Fibroblast of lung (primary cell): ENCODE data around the gene BCL7C. TPM values are rescaled to one million over a fixed set of nuclear protein-coding genes. Genes with fewer than 3 reads are reported as not detected.

ENCODE experiments used
- DNase-seq, 2 donors: peaks; one replicate each; pipeline versions ENCODE4 v3.0.0 to v3.0.0-alpha.2; 2010; ENCODE audit warnings: low read depth in 2 of 2
- H2AFZ ChIP-seq: 2 replicates; pipeline ENCODE4 v1.5.1; 2012; ENCODE audit warnings: low read length, control low read depth, inconsistent platforms
- H3K27ac ChIP-seq: 2 replicates; pipeline ENCODE4 v1.5.1; 2011; ENCODE audit warnings: low read length, control low read depth; ENCODE audit not compliant: insufficient read depth
- H3K27me3 ChIP-seq: 2 replicates; pipeline ENCODE4 v1.5.1; 2011; ENCODE audit warnings: mild to moderate bottlenecking, low read length; ENCODE audit not compliant: control insufficient read depth, insufficient read depth
- H3K36me3 ChIP-seq: 2 replicates; pipeline ENCODE4 v1.5.1; 2011; ENCODE audit warnings: low read length; ENCODE audit not compliant: control insufficient read depth, insufficient read depth
- H3K4me1 ChIP-seq: 2 replicates; pipeline ENCODE4 v1.5.1; 2011; ENCODE audit warnings: low read length; ENCODE audit not compliant: control insufficient read depth, insufficient read depth; ENCODE audit errors: extremely low read depth
- H3K4me2 ChIP-seq: 2 replicates; pipeline ENCODE4 v1.5.1; 2011; ENCODE audit warnings: low read length, control low read depth; ENCODE audit not compliant: insufficient read depth; ENCODE audit errors: extremely low read depth
- H3K4me3 ChIP-seq, 4 experiments: fragments of 200-600 bp in 1 of 4; sonication (generic) in 1 of 4; replicated peaks in 1 of 4; 2 replicates each; pipeline ENCODE4 v1.5.1; 2011 to 2016; ENCODE audit warnings: low read length in 4 of 4, low read depth in 3 of 4, mild to moderate bottlenecking in 3 of 4, control low read depth in 2 of 4, inconsistent platforms in 1 of 4, mixed read lengths in 1 of 4; ENCODE audit not compliant: insufficient read depth in 1 of 4; ENCODE audit errors: control extremely low read depth in 1 of 4
- H3K79me2 ChIP-seq: 2 replicates; pipeline ENCODE4 v1.5.1; 2012; ENCODE audit warnings: mild to moderate bottlenecking, low read length, inconsistent platforms; ENCODE audit not compliant: control insufficient read depth, insufficient read depth
- H3K9ac ChIP-seq: 2 replicates; pipeline ENCODE4 v1.5.1; 2011; ENCODE audit warnings: mild to moderate bottlenecking, low read length, control low read depth; ENCODE audit not compliant: insufficient read depth
- H3K9me3 ChIP-seq: 2 replicates; pipeline ENCODE4 v1.5.1; 2012; ENCODE audit warnings: low read depth, low read length; ENCODE audit not compliant: control insufficient read depth, insufficient read depth
- H4K20me1 ChIP-seq: 2 replicates; pipeline ENCODE4 v1.5.1; 2011; ENCODE audit warnings: low read length; ENCODE audit not compliant: control insufficient read depth, insufficient read depth; ENCODE audit errors: extremely low read depth
- EZH2 ChIP-seq: IDR thresholded peaks from 2 replicates; pipeline ENCODE4 v1.5.1; 2012; ENCODE audit warnings: low read length, control low read depth, mild to moderate bottlenecking; ENCODE audit errors: missing control alignments
- polyA plus RNA-seq, 2 donors: library from polyadenylated mRNA; depleted of rRNA in 1 of 2; stranded (reverse) in 1 of 2; unstranded in 1 of 2; fragments of >200 nt; gene quantifications; 2 replicates each; pipeline ENCODE4 v1.2.1, GENCODE V29; 2011 to 2012; ENCODE audit warnings: missing spikeins in 1 of 2
- total RNA-seq: library from RNA; depleted of rRNA; stranded (reverse); fragments of >200 nt; gene quantifications from 2 replicates; pipeline ENCODE4 v1.2.1, GENCODE V29; 2014
- TF ChIP-seq, protein P1 (sequence below), 2 donors: IDR thresholded peaks in 1 of 2; conservative IDR thresholded peaks in 1 of 2; 1 replicate in 1 of 2; 2 replicates in 1 of 2; pipeline ENCODE4 v1.5.1; 2011 to 2012; ENCODE audit warnings: low read length in 2 of 2, control low read depth in 1 of 2, inconsistent platforms in 1 of 2, low read depth in 1 of 2, mild to moderate bottlenecking in 1 of 2

BCL7C gene
- total and polyA plus RNA-seq, 2 donors (not counting 1 experiment from before 2014, with no cell fraction given), result 25.6 to 28.2 TPM

DNA sequence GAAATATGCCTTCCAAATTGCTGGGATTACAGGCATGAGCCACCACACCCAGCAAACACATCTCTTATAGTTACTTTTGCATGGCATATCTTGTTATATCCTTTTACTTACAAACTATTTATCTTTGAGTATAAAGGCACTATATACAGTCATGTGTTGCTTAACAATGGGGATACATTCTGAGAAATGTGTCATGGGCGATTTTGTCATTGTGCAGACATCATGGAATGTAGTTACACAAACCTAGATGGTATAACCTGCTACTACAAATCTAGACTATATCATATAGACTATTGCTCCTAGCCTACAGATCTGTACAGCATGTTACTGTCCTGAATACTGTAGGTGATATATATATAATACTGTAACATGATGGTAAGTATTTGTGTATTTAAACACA, 43.6 kb downstream of the BCL7C start:
- no peaks in the 10 kb centered on the region for H3K27me3 ChIP-seq
- H3K9me3 ChIP-seq, result no peaks in the 10 kb centered on the region
- no peak for DNase-seq
- no peaks in the 10 kb centered on the region for H4K20me1 ChIP-seq
- H3K4me2 ChIP-seq, result no peak overlapping the region
- no peak overlapping the region for H3K4me3 ChIP-seq
- no peak overlapping the region for H3K9ac ChIP-seq
- no peaks in the 10 kb centered on the region for H3K36me3 ChIP-seq
- no peak for TF ChIP-seq EZH2
- TF ChIP-seq, protein P1, sequence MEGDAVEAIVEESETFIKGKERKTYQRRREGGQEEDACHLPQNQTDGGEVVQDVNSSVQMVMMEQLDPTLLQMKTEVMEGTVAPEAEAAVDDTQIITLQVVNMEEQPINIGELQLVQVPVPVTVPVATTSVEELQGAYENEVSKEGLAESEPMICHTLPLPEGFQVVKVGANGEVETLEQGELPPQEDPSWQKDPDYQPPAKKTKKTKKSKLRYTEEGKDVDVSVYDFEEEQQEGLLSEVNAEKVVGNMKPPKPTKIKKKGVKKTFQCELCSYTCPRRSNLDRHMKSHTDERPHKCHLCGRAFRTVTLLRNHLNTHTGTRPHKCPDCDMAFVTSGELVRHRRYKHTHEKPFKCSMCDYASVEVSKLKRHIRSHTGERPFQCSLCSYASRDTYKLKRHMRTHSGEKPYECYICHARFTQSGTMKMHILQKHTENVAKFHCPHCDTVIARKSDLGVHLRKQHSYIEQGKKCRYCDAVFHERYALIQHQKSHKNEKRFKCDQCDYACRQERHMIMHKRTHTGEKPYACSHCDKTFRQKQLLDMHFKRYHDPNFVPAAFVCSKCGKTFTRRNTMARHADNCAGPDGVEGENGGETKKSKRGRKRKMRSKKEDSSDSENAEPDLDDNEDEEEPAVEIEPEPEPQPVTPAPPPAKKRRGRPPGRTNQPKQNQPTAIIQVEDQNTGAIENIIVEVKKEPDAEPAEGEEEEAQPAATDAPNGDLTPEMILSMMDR (conservative IDR thresholded peaks at IDR 0.05 in 1 of 2, IDR thresholded peaks at IDR 0.05 in 1 of 2; ENCODE audit: low read depth in 1 of 2, low read length in 2 of 2), result no peak
- no peaks in the 10 kb centered on the region for H3K79me2 ChIP-seq
- H3K27ac ChIP-seq, result no peak overlapping the region
- H3K4me1 ChIP-seq, result peaks cover under 1% of the 10 kb centered on the region
- no peak overlapping the region for H2AFZ ChIP-seq

DNA sequence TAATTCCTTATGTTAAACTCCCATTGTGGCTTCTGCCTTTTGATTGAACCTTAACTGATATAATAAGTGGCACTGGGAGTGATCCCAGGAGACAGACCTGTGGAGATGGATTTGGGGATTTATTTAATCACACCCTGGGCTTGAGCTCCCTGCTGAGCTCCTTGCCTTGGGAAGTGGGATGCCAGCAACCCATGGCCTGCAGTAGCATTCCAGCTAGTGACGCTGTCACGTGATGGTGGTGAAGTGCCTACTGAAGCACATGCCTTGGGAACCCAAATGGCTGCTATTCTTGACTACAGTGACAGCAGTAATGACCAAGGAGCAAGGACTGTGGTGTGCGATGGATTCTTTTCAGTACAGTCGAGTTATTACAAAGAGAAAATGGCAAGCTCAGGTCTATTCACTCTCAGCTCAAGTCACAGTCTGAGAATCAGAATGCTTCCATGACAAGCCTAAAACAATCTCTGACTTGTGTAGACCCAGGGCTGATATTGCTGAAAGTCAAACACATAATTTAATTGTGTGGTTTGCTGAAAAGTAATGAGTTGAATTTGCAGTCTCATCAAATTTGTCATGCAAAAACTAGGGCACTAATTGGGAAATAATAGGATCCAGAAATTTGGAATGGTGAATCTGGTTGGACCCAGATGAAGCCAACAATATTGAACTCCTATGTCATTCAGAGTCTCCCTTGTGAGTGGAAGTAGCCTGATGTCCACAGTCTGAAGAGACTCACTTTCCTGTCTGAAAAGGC, 47.1 kb downstream of the BCL7C start:
- DNase-seq, result no peak
- Histone ChIP-seq H3K4me1 (peaks cover 3% of the 10 kb centered on the region), H3K9me3 (no peaks in the 10 kb centered on the region), H3K36me3 (no peaks in the 10 kb centered on the region), H3K27ac (no peak overlapping the region), H3K4me3 (no peak overlapping the region), H4K20me1 (no peaks in the 10 kb centered on the region), H2AFZ (no peak overlapping the region), H3K79me2 (no peaks in the 10 kb centered on the region), H3K27me3 (no peaks in the 10 kb centered on the region), H3K9ac (no peak overlapping the region), H3K4me2 (no peak overlapping the region)
- TF ChIP-seq EZH2, result no peak
- TF ChIP-seq, protein P1 (conservative IDR thresholded peaks at IDR 0.05 in 1 of 2, IDR thresholded peaks at IDR 0.05 in 1 of 2; ENCODE audit: low read depth in 1 of 2, low read length in 2 of 2), result no peak

DNA sequence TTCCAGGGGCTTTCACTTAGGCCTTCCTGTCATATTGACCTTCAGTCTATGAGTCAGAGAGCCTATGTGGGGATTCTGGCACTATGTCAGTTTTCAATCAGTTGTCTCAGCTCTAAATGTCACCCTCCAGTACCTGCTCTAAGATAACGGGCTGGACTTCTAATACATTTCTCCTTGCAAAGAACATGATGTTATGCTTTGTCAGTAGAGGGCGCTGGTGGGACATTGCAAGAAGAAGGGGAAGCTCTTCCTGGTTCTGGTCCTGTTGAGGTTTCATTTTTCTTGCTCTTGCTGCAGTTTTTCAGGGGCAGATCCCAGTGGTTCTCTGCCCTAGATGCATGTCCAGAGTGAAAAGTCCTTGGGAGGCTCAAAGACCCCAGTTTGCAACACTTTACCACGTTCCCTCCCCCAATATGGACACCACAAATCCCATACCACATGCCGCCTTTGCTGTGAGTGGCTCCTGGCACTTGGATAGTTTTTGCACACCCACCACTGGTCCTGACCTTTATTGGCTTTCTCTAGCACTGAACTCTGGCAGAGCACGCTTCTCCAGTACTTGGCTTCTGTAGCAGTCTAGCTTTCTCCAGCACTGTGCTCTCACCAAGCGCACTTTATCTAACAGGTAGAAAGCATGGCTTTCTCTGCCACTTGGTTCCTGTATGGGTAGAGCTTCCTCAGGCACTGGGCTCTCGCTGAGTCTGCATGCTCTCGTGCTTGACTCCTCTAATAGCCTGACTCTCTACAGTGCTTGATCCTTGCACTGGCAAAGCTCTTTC, 49.0 kb downstream of the BCL7C start:
- Histone ChIP-seq H3K4me1 (peaks cover 3% of the 10 kb centered on the region), H3K9me3 (no peaks in the 10 kb centered on the region), H2AFZ (peak overlapping the region; percentile 77), H3K9ac (no peak overlapping the region), H3K4me2 (peak overlapping the region; percentile 53), H3K79me2 (no peaks in the 10 kb centered on the region), H3K27me3 (no peaks in the 10 kb centered on the region), H3K27ac (no peak overlapping the region), H3K4me3 (peak overlapping the region in 3 of 4 experiments; percentile 21 to 29 (median 24)), H4K20me1 (no peaks in the 10 kb centered on the region), H3K36me3 (no peaks in the 10 kb centered on the region)
- peak; percentile 74 to 95 for DNase-seq
- TF ChIP-seq, protein P1 (conservative IDR thresholded peaks at IDR 0.05 in 1 of 2, IDR thresholded peaks at IDR 0.05 in 1 of 2; ENCODE audit: low read depth in 1 of 2, low read length in 2 of 2), result peak; percentile 96 to 97
- no peak for TF ChIP-seq EZH2
